ENCODE measurements around the gene DCLK2.

DNA sequence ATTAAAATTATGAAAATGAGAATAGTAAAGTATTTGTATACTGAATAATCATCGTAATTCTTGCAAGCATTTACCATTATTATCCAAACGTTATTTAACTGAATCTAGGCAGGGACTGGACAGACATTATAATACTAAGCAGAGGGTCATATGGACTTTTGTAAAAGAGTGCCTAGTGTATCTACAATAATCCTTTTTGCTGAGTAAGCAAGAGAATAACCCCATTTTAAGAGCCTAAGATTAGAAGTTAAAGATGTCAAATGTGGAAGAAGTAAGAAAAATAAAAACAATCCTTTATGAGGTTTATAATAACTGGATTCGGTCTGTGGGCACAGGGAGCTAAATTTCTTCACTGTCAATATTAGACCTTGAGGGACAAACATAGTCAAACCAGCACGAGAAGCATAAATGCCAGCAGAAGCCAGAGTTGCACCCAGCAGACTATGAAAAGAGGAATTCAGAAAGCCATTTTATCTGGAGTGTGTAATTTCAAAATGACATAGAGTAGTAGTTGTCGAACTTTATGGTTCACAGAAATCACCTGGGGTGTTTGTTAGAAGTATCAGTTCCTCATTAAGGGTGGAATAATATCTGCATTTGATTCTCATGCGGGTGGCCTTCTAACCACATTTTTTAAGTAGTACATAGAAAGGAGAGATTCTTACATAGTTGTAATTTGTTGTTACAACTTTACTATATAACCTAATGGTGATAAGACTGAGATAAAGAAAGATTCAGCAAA, 39.7 kb upstream of the DCLK2 start:
- TF ChIP-seq, protein P1, sequence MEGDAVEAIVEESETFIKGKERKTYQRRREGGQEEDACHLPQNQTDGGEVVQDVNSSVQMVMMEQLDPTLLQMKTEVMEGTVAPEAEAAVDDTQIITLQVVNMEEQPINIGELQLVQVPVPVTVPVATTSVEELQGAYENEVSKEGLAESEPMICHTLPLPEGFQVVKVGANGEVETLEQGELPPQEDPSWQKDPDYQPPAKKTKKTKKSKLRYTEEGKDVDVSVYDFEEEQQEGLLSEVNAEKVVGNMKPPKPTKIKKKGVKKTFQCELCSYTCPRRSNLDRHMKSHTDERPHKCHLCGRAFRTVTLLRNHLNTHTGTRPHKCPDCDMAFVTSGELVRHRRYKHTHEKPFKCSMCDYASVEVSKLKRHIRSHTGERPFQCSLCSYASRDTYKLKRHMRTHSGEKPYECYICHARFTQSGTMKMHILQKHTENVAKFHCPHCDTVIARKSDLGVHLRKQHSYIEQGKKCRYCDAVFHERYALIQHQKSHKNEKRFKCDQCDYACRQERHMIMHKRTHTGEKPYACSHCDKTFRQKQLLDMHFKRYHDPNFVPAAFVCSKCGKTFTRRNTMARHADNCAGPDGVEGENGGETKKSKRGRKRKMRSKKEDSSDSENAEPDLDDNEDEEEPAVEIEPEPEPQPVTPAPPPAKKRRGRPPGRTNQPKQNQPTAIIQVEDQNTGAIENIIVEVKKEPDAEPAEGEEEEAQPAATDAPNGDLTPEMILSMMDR (conservative IDR thresholded peaks at IDR 0.05; ENCODE audit: low read length): no peak
- no peak for TF ChIP-seq EZH2phosphoT487 (IDR thresholded peaks at IDR 0.05; ENCODE audit: borderline replicate concordance, low read depth, low read length)

All from OCI-LY7 (cell line).